ENCODE results near the gene TMC8. TPM values are rescaled to one million over a fixed set of nuclear protein-coding genes. Genes with fewer than 3 reads are reported as not detected.

TMC8 gene
- total and polyA plus RNA-seq, 2 donors (not counting 3 experiments of a cell fraction or from before 2014, with no cell fraction given) = 0.07 to 1.3 TPM

DNA sequence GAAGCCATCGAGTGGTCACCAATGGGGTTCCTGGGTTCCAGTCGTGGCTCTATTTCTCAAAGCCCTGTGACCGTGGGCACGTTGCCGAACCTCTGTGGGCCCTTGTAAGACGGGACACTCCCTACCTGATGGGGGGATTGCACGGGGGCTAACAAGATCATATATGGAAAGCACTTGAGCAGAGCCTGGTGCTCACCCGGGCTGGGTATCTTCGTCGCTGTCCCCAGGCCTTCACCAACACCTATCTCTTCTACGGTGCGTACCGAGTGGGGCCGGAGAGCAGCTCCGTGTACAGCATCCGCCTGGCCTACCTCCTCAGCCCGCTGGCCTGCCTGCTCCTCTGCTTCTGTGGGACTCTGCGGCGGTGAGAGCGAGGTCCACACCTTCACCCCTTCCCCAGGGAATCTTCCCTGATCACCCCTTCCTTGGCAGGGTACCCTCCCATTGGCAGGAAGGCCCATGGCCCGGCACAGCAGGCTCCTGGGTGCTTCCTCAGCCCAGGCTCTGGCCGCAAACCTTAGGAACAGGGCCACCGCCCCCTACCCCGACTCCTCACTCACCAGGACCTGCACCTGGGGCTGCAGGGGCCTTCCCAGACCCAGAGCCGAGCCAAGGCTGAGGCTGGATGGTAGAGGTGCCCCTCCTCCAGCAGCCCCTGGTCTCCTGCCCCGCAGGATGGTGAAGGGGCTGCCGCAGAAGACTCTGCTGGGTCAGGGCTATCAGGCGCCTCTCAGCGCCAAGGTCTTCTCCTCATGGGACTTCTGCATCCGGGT, 2.8 kb downstream of the TMC8 start:
- Histone ChIP-seq H3K9me3 (replicated peaks; ENCODE audit: control insufficient read depth, insufficient read depth, low read length) (no peaks in the 10 kb centered on the region), H2AFZ (ENCODE audit: low read depth, low read length) (no peak overlapping the region), H3K27ac (ENCODE audit: insufficient read depth, low read depth, low read length) (no peak overlapping the region), H3K27me3 (ENCODE audit: control insufficient read depth in 2 of 2, insufficient read depth in 2 of 2, low read length in 2 of 2) (no peaks in the 10 kb centered on the region), H3K9ac (replicated peaks; ENCODE audit: extremely low read depth, insufficient read depth, low read length) (no peak overlapping the region), H4K20me1 (replicated peaks; ENCODE audit: control insufficient read depth, extremely low read depth, insufficient read depth, low read length) (no peaks in the 10 kb centered on the region), H3K36me3 (ENCODE audit: control insufficient read depth in 2 of 2, extremely low read depth in 1 of 2, insufficient read depth in 2 of 2, low read length in 2 of 2) (no peaks in the 10 kb centered on the region), H3K9me1 (replicated peaks; ENCODE audit: control insufficient read depth, extremely low read depth, insufficient read depth, low read length) (no peaks in the 10 kb centered on the region), H3K4me3 (replicated peaks in 1 of 3; ENCODE audit: insufficient read depth in 1 of 3, low read depth in 1 of 3, low read length in 3 of 3) (no peak overlapping the region), H3K79me2 (ENCODE audit: control insufficient read depth, insufficient read depth, low read length) (no peaks in the 10 kb centered on the region), H3K4me1 (ENCODE audit: control insufficient read depth, extremely low read depth, insufficient read depth, low read length) (peaks cover 16% of the 10 kb centered on the region), H3K4me2 (ENCODE audit: insufficient read depth, low read length) (no peak overlapping the region)
- FAIRE-seq (no peak), DNase-seq (ENCODE audit: low read depth, low spot score) (no peak)
- no TSS peak for BruUV-seq (replicated peaks)
- intact Hi-C loops (cut with micrococcal nuclease) (loop anchor here (5.0 kb wide), 1 partner anchor 34 kb away; the partner anchor contains the start of gene SYNGR2), dilution Hi-C loops (cut with MboI; ENCODE audit: extremely low pct_ligation_motif_present, low sequenced_read_pairs) (no loop called here)
- ChIA-PET POLR2A (no interaction called here), CTCF (interaction anchor here (1.7 to 2.3 kb wide), 3 partner anchors 11 to 41 kb away, joined by 4 to 12 read pairs (median 5); no protein-coding TSS in a partner anchor)
- TF ChIP-seq GATA2 (IDR thresholded peaks at IDR 0.05; ENCODE audit: insufficient read depth, insufficient read length, low read depth, low read length) (no peak), JUN (IDR thresholded peaks at IDR 0.05; ENCODE audit: borderline replicate concordance, insufficient read depth, insufficient read length, low read depth) (no peak), POLR2A (IDR thresholded peaks at IDR 0.05; ENCODE audit: low read depth, low read length) (no peak), MYC (IDR thresholded peaks at IDR 0.05; ENCODE audit: low read depth, low read length) (no peak), EZH2 (IDR thresholded peaks at IDR 0.05; ENCODE audit: borderline replicate concordance, low read depth, low read length, severe bottlenecking) (no peak), FOS (IDR thresholded peaks at IDR 0.05; ENCODE audit: borderline replicate concordance, insufficient read depth, low read length) (no peak), POLR2AphosphoS5 (IDR thresholded peaks at IDR 0.05; ENCODE audit: insufficient read depth, low read depth, low read length) (no peak)
- TF ChIP-seq, protein P1, sequence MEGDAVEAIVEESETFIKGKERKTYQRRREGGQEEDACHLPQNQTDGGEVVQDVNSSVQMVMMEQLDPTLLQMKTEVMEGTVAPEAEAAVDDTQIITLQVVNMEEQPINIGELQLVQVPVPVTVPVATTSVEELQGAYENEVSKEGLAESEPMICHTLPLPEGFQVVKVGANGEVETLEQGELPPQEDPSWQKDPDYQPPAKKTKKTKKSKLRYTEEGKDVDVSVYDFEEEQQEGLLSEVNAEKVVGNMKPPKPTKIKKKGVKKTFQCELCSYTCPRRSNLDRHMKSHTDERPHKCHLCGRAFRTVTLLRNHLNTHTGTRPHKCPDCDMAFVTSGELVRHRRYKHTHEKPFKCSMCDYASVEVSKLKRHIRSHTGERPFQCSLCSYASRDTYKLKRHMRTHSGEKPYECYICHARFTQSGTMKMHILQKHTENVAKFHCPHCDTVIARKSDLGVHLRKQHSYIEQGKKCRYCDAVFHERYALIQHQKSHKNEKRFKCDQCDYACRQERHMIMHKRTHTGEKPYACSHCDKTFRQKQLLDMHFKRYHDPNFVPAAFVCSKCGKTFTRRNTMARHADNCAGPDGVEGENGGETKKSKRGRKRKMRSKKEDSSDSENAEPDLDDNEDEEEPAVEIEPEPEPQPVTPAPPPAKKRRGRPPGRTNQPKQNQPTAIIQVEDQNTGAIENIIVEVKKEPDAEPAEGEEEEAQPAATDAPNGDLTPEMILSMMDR (IDR thresholded peaks at IDR 0.05; ENCODE audit: extremely low read depth in 1 of 2, insufficient read depth in 1 of 2, low read depth in 1 of 2, low read length in 2 of 2) = no peak
- TF ChIP-seq, protein P2, sequence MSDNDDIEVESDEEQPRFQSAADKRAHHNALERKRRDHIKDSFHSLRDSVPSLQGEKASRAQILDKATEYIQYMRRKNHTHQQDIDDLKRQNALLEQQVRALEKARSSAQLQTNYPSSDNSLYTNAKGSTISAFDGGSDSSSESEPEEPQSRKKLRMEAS (IDR thresholded peaks at IDR 0.05; ENCODE audit: insufficient read depth, insufficient read length) = no peak
